SJCRH30 (cell line): Measurements from ENCODE around the gene NT5DC3. TPM values are rescaled to one million over a fixed set of nuclear protein-coding genes. Genes with fewer than 3 reads are reported as not detected.
A peak's percentile ranks its signal among the peaks of the same experiment; 100 is the strongest.

Source experiments
- DNase-seq, 2 experiments: peaks; one replicate each; pipeline ENCODE4 v3.0.0-alpha.2; 2015 to 2020
- H3K27ac ChIP-seq: fragments of 250-450 bp; sonication (Bioruptor Pico); 2 replicates; pipeline ENCODE4 v1.5.1; 2020; ENCODE audit warnings: mild to moderate bottlenecking, moderate library complexity
- H3K27me3 ChIP-seq: fragments of 250-450 bp; sonication (Bioruptor Pico); 2 replicates; pipeline ENCODE4 v1.5.1; 2020; ENCODE audit warnings: mild to moderate bottlenecking, moderate library complexity
- H3K36me3 ChIP-seq: fragments of 250-450 bp; sonication (Bioruptor Pico); 2 replicates; pipeline ENCODE4 v1.5.1; 2020; ENCODE audit warnings: mild to moderate bottlenecking, moderate library complexity
- H3K4me1 ChIP-seq: fragments of 250-450 bp; sonication (Bioruptor Pico); 2 replicates; pipeline ENCODE4 v1.5.1; 2020; ENCODE audit warnings: mild to moderate bottlenecking, moderate library complexity
- H3K4me3 ChIP-seq: fragments of 250-450 bp; sonication (Bioruptor Pico); 2 replicates; pipeline ENCODE4 v1.5.1; 2020; ENCODE audit warnings: mild to moderate bottlenecking, moderate library complexity
- H3K9me3 ChIP-seq: fragments of 250-450 bp; sonication (Bioruptor Pico); replicated peaks from 2 replicates; pipeline ENCODE4 v1.5.1; 2020; ENCODE audit warnings: mild to moderate bottlenecking, moderate library complexity
- total RNA-seq: library from RNA; depleted of rRNA; stranded (reverse); fragments of >200 nt; shearing (Covaris generic); gene quantifications from 2 replicates; pipeline ENCODE4 v1.2.3, GENCODE V29; 2014

Gene NT5DC3
- total RNA-seq, 1 experiment from 2014 or later = 14.8 TPM

DNA sequence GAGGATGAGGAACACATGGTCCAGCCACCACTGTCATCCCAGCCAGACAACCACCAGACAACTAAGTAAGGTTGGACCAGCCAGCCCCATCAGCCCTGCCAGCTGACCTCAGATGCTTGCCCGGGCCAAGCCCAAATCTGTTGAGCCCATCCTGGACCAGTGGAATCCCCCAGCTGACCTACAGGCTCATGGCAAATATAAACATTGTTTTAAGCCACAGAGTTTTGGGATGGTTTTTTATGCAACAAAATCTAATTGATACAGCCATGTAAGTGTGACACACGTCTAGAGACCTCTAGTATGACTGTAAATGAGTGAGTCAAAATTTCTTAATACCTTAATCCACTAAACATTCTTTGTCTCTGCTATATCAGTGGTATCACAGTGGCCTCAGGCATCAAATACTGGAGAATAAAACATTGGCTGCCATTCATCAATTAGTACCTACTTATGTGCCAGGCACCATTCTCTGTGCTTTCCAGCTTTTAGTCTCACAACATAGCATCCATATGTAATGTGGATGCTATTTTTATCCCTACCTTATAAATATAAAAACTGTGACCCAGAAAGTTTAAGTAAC is 24.2 kb upstream of the NT5DC3 start:
- Histone ChIP-seq H3K27me3 (no peaks in the 10 kb centered on the region), H3K27ac (no peak overlapping the region), H3K4me1 (peaks cover 8% of the 10 kb centered on the region; the same call in 1 of the 2 replicates), H3K4me3 (no peak overlapping the region), H3K36me3 (no peaks in the 10 kb centered on the region), H3K9me3 (no peaks in the 10 kb centered on the region)
- no peak for DNase-seq

DNA sequence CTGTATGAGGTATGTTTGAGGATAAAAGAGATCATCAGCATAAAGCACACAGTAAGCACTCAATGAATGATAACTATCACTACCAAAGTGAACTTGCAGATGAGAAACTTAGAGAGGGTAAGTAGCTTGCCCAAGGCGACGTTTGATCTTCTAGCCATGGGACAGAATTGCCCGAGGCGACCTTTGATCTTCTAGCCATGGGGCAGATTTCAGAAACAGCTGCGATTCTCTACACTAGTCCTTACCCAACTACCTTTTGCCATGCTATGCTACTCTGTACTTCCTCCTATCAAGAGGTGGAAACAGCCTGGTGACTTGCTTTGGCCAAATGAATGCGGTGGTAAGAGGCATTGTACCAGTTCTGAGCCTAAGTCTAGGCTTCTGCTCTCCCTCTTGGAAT is 23.7 kb upstream of the NT5DC3 start:
- Histone ChIP-seq H3K36me3 (no peaks in the 10 kb centered on the region), H3K9me3 (no peaks in the 10 kb centered on the region), H3K27ac (no peak overlapping the region; the same call in 1 of the 2 replicates), H3K4me3 (no peak overlapping the region), H3K27me3 (no peaks in the 10 kb centered on the region), H3K4me1 (peaks cover 8% of the 10 kb centered on the region; the same call in 1 of the 2 replicates)
- DNase-seq = no peak

DNA sequence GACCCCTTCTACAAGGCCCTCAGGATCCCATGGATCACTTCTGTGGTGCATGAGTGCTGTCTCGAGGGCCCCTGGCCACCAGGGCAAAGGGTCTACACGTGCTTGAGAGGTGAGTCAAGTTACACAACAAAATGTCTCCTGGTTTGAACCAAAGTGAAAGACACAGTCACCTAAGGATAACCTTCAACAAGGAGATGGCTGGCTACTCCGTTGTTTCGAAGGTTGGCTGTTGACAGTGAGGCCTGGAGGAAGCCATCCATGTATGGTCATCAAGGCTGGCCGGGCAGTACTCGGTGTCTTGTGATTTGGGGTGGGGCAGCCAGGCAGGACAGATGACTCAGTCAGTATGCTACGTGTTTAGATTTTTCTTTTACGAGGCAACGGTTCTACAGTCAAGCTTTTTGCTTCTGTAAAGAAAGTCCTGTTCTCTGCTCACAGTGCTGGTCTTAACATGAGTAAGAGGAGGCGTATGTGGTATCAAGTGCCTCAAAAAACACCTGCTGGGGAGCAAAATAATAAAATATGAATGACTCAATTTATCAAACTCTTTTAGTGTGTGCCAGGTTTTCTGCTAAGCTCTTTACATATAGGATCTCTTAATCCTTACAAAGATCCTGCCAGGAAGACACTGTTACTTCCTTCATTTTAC is 18.0 kb upstream of the NT5DC3 start:
- DNase-seq = no peak
- H3K9me3 ChIP-seq = no peaks in the 10 kb centered on the region
- no peak overlapping the region for H3K4me3 ChIP-seq
- H3K27me3 ChIP-seq = no peaks in the 10 kb centered on the region
- H3K27ac ChIP-seq = no peak overlapping the region
- no peaks in the 10 kb centered on the region for H3K4me1 ChIP-seq
- H3K36me3 ChIP-seq = no peaks in the 10 kb centered on the region

DNA sequence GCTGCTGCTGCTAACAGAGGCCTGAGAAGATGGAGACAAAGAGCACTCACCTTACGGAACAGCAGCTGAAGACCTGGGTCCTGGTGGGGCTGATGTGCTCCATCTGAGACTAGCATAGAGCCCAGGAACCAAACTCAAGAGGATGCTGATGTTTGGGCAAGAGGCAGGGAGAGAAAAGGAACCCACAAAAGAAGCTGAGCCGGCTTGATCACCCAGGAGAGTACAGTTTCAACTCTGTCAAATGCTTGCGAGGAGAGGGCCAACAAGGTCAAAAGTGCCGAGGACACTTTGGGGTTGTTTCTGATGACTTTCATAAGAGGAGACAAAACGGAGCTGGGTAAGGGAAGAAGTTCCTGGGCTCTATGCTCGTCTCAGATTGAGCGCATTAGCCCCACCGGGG is 17.3 kb upstream of the NT5DC3 start:
- no peak for DNase-seq
- H3K36me3 ChIP-seq = no peaks in the 10 kb centered on the region
- H3K27ac ChIP-seq = no peak overlapping the region
- no peak overlapping the region for H3K4me3 ChIP-seq
- no peaks in the 10 kb centered on the region for H3K27me3 ChIP-seq
- no peaks in the 10 kb centered on the region for H3K4me1 ChIP-seq
- H3K9me3 ChIP-seq = no peaks in the 10 kb centered on the region

DNA sequence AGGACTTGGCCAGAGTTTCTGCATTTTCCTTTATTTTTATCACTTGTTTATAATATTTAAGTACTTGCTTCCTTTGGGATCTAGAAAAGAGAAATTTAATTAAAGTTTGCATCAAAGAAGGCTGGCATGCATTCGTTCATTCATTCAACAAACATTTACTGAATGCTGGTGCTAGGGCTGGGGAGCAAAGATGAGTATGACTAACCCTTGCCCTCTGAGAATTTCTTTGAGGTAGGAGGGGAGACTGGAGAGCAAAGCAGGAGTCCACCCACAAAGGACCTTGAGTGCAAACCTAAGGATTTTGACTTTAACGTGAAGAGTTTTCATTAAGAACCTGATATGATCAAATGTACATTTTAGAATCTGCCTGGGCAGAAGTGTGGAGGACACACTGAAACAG is 16.1 kb upstream of the NT5DC3 start:
- H3K27ac ChIP-seq = no peak overlapping the region
- no peak overlapping the region for H3K4me3 ChIP-seq
- peaks cover 4% of the 10 kb centered on the region; the same call in 1 of the 2 replicates for H3K4me1 ChIP-seq
- H3K27me3 ChIP-seq = no peaks in the 10 kb centered on the region
- no peak for DNase-seq
- H3K36me3 ChIP-seq = no peaks in the 10 kb centered on the region
- no peaks in the 10 kb centered on the region for H3K9me3 ChIP-seq

DNA sequence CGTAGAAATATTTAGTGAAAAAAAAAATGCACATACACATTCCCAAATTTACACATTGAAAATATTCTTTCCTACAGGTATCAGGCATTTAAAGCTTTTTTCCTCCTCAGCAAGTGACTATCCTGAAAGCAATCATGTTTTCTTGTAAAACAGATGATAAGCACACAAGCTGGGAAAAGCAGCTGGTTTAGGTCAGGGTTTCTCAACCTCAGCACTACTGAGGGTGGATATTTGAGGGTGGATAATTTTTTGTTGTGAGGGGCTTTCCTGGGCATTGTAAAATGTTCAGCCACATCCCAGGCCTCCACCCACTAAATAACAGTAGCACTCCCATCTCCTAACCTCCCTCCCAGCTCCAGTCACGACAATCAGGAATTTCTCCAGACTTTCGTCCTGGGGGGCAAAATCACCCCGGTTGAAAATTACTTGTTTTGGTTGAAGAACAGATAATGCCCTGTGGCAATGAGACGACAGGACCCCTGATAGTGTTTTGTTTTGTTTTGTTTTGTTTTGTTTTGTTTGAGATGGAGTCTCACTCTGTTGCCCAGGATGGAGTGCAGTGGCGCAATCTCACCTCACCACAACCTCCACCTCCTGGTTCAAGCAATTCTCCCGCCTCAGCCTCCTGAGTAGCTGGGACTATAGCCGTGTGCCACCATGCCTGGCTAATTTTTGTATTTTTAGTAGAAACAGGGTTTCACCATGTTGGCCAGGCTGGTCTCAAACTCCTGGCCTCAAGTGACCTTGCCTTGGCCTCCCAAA is 15.0 kb upstream of the NT5DC3 start:
- peaks cover 12% of the 10 kb centered on the region; the same call in 1 of the 2 replicates for H3K4me1 ChIP-seq
- no peak overlapping the region for H3K27ac ChIP-seq
- H3K4me3 ChIP-seq = no peak overlapping the region
- no peaks in the 10 kb centered on the region for H3K27me3 ChIP-seq
- DNase-seq = no peak
- H3K36me3 ChIP-seq = no peaks in the 10 kb centered on the region
- no peaks in the 10 kb centered on the region for H3K9me3 ChIP-seq

DNA sequence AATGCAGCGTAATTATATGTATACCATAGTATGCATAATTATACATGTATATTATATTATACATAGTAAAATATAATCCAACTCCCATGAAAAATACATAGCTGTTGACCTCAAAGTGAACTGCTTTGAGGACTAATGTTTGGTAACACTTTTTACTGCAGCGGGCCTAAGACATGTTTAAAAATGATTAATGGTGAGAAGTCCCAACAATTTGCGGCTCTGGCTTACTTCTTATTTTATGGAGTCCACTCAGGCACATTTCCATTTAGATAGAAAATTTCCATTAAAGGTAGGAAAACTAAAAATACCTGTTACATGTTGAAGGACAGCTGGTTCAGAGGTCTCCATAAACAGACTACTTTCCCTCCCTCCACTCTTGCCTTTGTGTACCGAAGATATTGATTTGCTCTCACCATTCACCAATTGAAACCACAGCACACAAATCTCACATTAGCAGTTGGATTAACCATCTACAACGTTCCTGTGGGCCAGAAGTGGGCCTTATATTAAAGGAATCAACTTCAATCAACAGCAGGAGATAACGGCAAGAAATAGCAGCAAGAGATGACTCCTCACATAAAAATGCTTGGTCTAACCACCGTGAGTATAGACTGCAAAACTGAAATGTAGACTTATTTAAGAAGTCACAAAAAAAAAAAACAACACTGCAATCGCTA is 14.1 kb upstream of the NT5DC3 start:
- DNase-seq = no peak
- no peak overlapping the region for H3K27ac ChIP-seq

DNA sequence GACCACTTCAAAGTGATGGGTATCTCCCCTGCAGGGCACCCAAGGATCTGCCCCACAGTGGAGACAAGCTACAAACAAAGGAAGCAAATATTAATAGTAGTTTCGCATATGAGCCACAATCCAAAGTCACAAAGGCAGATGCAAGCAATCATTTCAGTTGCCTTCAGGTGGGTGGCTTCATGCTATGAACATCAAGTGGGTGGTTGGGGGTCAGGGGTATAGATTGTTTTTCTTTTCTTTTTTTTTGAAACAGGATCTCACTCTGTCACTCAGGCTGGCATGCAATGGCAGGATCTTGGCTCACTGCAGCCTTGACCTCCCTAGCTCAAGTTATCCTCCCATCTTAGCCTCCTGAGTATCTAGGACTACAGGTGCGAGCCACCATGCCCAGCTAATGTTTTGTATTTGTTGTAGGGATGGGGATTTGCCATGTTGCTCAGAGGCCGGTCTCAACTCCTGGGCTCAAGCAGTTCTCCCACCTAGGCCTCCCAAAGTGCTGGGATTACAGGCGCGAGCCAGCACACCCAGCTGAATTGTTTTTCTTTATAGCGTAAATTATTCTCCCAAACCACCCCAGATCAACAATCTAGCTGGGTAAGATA is 13.4 kb upstream of the NT5DC3 start:
- Histone ChIP-seq H3K9me3 (no peaks in the 10 kb centered on the region), H3K36me3 (no peaks in the 10 kb centered on the region), H3K4me1 (peaks cover 14% of the 10 kb centered on the region; the same call in 1 of the 2 replicates), H3K27ac (no peak overlapping the region), H3K27me3 (no peaks in the 10 kb centered on the region), H3K4me3 (no peak overlapping the region)
- DNase-seq = no peak

More for the DNA sequence above, 14.1 kb upstream of the NT5DC3 start:
- Histone ChIP-seq H3K4me1 (peaks cover 14% of the 10 kb centered on the region; the same call in 1 of the 2 replicates), H3K9me3 (no peaks in the 10 kb centered on the region), H3K4me3 (no peak overlapping the region), H3K36me3 (no peaks in the 10 kb centered on the region), H3K27me3 (no peaks in the 10 kb centered on the region)

DNA sequence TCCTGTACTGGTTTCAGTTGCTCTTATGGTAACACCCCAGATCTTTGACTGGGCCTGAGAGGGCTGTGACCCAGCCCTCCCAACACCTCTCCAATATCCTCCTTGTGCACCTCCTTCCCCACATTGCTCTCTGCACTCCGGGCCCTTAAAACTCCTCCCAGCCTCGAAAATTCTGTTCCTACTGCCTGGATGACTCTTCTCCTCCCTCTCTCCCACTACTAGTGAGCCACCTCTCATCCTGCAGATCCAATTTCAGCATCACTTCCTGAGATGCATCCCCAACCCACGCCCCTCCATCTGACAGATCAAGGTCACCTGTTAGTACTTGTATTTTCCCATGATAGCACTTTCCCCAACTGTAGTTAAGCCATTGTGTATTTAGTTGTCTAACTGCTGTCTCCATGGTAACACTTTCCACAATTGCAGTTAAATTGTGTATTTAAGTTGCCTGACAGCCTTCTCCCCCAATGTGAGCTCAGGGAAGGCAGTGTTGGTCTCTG is 11.5 kb upstream of the NT5DC3 start:
- H3K4me1 ChIP-seq = peaks cover 14% of the 10 kb centered on the region; the same call in 1 of the 2 replicates
- no peaks in the 10 kb centered on the region for H3K36me3 ChIP-seq
- peak; percentile 27 to 51 for DNase-seq
- H3K27ac ChIP-seq = no peak overlapping the region
- H3K9me3 ChIP-seq = no peaks in the 10 kb centered on the region
- H3K27me3 ChIP-seq = no peaks in the 10 kb centered on the region
- no peak overlapping the region for H3K4me3 ChIP-seq

DNA sequence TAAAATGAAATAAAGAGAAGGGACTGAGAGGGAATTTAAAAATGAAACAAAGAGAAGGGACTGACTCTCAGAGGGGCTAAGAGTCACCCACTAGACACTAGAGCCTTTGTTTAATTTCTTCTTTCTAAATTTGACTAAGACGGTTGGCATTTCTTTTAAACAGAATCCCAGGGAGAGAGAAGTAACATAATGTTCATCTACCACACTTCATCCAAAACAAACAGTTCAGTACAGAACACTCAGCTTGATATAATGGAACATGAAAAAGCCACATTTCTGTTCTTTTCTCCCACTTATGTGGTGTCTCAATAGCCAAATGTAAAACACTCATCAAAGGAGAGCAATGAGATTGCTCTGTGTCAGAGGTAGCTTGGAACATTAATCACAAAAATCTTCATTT is 10.1 kb upstream of the NT5DC3 start:
- H3K27ac ChIP-seq = no peak overlapping the region
- DNase-seq = no peak
- peaks cover 14% of the 10 kb centered on the region; the same call in 1 of the 2 replicates for H3K4me1 ChIP-seq

DNA sequence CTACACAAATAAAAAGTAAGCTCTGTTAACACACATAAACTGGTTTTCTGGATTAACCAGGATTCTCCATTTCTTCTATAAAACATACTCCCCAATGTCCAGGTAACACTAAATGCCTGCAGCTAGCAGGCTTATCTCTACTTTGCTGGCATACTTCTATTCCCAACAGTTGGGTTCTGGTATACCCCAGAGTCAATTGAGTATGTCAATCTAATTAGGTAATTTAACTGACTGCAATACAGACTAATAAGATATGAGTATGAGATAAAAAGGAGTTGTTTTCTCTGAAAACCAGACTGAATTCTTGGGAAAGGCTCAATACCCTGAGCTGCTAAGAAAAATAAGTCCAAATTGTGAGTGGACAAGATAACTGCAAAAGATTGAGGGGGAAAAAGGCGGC is 9.4 kb upstream of the NT5DC3 start:
- Histone ChIP-seq H3K36me3 (no peaks in the 10 kb centered on the region), H3K4me1 (peaks cover 14% of the 10 kb centered on the region; the same call in 1 of the 2 replicates), H3K27ac (no peak overlapping the region), H3K9me3 (no peaks in the 10 kb centered on the region), H3K27me3 (no peaks in the 10 kb centered on the region), H3K4me3 (no peak overlapping the region)
- DNase-seq = no peak

More for the DNA sequence above, 10.1 kb upstream of the NT5DC3 start:
- no peaks in the 10 kb centered on the region for H3K36me3 ChIP-seq
- no peaks in the 10 kb centered on the region for H3K9me3 ChIP-seq
- H3K27me3 ChIP-seq = no peaks in the 10 kb centered on the region
- H3K4me3 ChIP-seq = no peak overlapping the region

DNA sequence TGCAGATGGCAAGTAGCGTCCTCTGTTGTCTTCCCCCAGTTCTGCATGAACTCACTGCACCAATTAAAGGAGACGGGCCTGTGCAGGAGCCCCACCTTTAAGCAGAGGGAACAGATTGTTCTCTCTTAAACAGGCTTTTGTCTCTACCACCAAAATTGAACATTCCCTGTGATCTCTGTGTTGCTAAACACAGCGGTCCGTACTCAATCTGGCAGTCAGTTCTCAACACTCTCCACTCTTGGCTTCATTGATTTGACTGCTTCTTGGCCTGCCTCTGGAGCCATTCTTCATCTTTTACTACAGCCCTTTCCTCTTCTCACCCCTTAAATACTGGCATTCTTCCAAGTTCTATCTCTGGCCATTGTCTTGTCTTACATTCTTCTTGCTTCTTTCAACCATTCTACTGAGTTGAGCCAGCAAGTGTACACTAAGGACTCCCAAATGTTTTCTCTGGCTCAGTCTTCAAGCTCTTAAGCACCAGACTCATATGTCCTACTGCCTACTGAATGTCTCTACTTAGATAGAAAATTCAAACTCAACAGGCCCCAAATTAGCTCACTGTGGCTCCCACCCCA is 8.0 kb upstream of the NT5DC3 start:
- no peak overlapping the region for H3K27ac ChIP-seq

DNA sequence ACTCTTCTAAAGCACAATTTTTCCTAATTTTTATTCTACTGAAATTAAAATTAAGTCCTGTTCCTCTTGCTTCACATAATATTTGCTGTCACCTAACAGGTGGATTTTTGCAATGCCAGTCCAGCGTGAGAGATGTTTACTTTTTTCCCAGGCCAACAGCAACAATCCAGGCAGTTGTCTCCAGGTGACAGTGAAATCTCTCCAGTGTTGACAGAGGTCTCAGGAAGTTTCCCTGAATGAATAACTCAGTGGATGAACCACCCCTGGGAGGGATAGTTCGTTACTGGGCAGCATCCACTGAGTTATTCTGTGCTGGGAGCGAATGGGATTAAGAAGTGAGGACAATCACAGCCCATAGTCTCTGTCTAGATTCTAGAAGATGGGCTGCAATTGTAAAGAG is 7.1 kb upstream of the NT5DC3 start:
- Histone ChIP-seq H3K4me1 (peaks cover 14% of the 10 kb centered on the region; the same call in 1 of the 2 replicates), H3K36me3 (no peaks in the 10 kb centered on the region), H3K9me3 (no peaks in the 10 kb centered on the region), H3K27ac (no peak overlapping the region), H3K27me3 (no peaks in the 10 kb centered on the region), H3K4me3 (no peak overlapping the region)
- no peak for DNase-seq

More for the DNA sequence above, 8.0 kb upstream of the NT5DC3 start:
- no peak for DNase-seq
- no peaks in the 10 kb centered on the region for H3K9me3 ChIP-seq
- peaks cover 14% of the 10 kb centered on the region; the same call in 1 of the 2 replicates for H3K4me1 ChIP-seq
- no peak overlapping the region for H3K4me3 ChIP-seq
- H3K36me3 ChIP-seq = no peaks in the 10 kb centered on the region
- H3K27me3 ChIP-seq = no peaks in the 10 kb centered on the region

DNA sequence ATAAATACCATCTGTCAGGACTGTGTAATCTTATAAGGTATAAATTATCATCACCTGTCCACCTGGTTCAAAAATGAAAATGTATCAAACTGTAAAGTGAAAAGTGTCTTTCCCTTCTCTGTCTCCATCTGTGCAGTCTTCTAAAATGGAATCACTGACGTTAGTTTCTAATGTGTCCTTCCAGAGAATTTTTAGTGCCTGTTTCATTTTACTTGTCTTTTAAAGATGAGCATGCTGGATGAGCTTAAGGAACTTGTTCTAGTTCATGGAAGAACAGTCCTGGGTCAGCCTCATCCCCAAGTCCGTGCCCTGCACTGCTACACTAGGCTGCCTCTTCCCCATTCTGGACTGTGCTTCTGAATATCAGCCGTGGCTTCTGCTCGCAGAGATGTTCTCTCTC is 5.4 kb upstream of the NT5DC3 start:
- Histone ChIP-seq H3K9me3 (no peaks in the 10 kb centered on the region), H3K4me3 (no peak overlapping the region), H3K27ac (no peak overlapping the region), H3K36me3 (no peaks in the 10 kb centered on the region), H3K27me3 (no peaks in the 10 kb centered on the region), H3K4me1 (peaks cover 9% of the 10 kb centered on the region)
- no peak for DNase-seq
